ENCODE data around the gene CYP4F3. TPM values are rescaled to one million over a fixed set of nuclear protein-coding genes. Genes with fewer than 3 reads are reported as not detected.
"Not testable (repeated sequence)": the region's sequence is repeated elsewhere in the genome, so short reads cannot be mapped to it uniquely, and the experiment has no call there.

CYP4F3 gene
- total RNA-seq, 2 donors from 2014 or later: 0.12 TPM; not detected in 1

DNA sequence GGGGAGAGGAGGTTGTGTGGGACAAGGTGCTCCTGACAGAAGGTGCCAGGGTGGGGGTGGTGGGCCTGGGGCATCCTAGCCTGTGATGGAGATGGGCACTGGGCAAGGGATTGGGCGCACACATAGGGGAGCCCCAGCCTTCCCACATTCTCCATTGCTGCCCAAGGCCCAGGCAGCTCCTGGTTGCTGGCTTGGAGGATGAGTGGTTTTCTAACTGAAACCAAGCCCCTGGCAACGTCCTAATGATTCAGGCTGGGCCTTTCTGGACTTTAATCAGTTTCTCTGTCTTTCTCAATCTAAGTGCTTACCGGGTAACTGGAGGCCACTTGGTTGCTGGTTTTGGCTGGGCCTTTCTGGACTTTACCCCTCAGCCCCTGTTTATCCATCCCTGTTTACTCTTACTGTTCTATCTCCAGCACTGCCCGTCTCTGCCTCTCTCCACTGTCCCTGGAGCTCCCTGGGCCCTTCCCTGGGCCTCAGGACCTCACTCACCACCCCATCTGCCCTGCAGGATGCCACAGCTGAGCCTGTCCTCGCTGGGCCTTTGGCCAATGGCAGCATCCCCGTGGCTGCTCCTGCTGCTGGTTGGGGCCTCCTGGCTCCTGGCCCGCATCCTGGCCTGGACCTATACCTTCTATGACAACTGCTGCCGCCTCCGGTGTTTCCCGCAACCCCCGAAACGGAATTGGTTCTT is 354 bp downstream of the CYP4F3 start:
- Mint-ChIP-seq H3K36me3 (no peaks in the 10 kb centered on the region), H3K27ac (no peak overlapping the region), H3K4me3 (no peak overlapping the region), H3K9me3 (no peaks in the 10 kb centered on the region), H3K27me3 (peaks cover 6 to 9% of the 10 kb centered on the region in 2 donors), H3K4me1 (ENCODE audit: low read depth in 2 of 2) (no peaks in the 10 kb centered on the region)
- DNase-seq (ENCODE audit: low spot score) (no peak), ATAC-seq (no peak)

GRCh38 chr19:15641901-15642491 is 1.3 kb downstream of the CYP4F3 start:
- H3K9me3 Mint-ChIP-seq: no peaks in the 10 kb centered on the region
- H3K27ac Mint-ChIP-seq: no peak overlapping the region
- no peak overlapping the region for H3K4me3 Mint-ChIP-seq
- no peaks in the 10 kb centered on the region for H3K4me1 Mint-ChIP-seq (ENCODE audit: low read depth in 2 of 2)
- H3K36me3 Mint-ChIP-seq: no peaks in the 10 kb centered on the region
- no peak for ATAC-seq
- no peak for DNase-seq (ENCODE audit: low spot score)
- peaks cover 6 to 9% of the 10 kb centered on the region in 2 donors for H3K27me3 Mint-ChIP-seq

DNA sequence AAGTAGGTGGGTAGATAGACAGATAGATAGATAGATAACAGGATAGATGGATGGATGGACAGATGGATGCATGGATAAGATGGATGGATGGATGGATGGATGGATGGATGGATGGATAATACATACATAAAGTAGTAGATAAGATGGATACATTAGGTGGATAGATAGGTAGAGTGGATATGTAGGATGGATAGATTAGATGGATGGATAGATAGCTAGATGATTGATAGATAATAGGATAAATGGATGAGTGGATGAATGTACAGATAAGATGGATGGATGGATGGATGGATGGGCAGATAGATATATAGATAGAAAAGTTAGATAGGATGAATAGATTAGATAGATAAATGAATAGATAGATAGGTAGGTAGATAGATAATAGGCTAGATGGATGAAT is 2.1 kb downstream of the CYP4F3 start:
- DNase-seq (ENCODE audit: low spot score) (no peak), ATAC-seq (no peak)
- peaks cover under 1 to 6% of the 10 kb centered on the region in 2 donors for H3K27me3 Mint-ChIP-seq
- H3K4me3 Mint-ChIP-seq: no peak overlapping the region
- H3K36me3 Mint-ChIP-seq: no peaks in the 10 kb centered on the region
- H3K9me3 Mint-ChIP-seq: no peaks in the 10 kb centered on the region
- no peaks in the 10 kb centered on the region for H3K4me1 Mint-ChIP-seq (ENCODE audit: low read depth in 2 of 2)
- no peak overlapping the region for H3K27ac Mint-ChIP-seq

DNA sequence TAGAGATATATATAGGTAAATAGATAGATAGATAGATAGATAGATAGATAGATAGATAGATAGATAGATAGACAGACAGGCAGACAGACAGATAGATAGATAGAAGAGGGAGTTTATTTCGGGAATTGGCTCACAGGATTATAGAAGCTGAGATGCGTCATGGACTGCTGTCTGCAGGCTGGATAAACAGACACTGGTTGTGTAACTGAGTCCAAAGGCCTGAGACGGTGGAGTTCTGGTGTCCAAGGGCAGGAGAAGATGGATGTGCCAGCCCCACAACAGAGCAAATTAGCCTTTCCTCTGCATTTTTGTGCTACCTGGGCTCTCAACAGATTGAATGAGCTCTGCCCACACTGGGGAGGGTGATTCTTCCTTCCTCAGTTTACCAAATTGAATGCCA is 2.7 kb downstream of the CYP4F3 start:
- Mint-ChIP-seq H3K27ac (no peak overlapping the region), H3K27me3 (peaks cover 0 to 6% of the 10 kb centered on the region in 2 donors), H3K9me3 (no peaks in the 10 kb centered on the region), H3K36me3 (no peaks in the 10 kb centered on the region), H3K4me3 (no peak overlapping the region), H3K4me1 (ENCODE audit: low read depth in 2 of 2) (no peaks in the 10 kb centered on the region)
- no peak for DNase-seq (ENCODE audit: low spot score)
- no peak for ATAC-seq

DNA sequence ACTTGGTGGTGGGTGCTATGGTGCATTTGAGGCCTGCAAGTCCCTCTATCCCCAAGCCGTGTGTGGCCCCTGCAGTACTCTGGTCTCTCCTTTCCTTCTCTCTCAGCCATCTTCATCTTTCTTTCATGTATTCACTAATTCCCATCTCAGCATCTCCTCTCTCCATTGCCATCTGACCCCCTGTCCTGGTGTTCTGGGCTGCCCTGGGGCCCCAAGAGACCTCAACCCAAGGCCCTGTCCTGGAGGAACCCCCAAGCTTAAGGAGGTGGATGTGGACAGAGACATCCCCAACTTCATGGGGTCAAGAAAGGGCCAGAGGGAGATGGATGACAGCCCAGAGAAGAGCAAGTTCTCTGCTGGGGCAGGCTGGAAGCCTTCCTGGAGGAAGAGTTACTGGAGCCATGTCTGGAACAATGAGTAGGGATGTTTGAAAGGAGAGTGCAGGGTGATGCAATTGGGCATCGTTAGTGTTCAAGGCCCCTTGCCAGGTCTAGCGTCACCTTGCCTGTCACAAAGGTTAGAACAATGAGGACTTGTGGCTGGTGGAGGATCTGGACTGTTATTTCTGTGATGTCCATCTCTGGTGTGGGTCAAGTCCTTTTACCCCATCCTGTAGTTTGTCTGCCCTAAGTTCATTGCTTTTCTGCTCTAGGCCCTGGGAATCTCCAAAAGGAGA is 3.5 kb downstream of the CYP4F3 start:
- Mint-ChIP-seq H3K27ac (no peak overlapping the region), H3K36me3 (no peaks in the 10 kb centered on the region), H3K27me3 (peaks cover 0 to 6% of the 10 kb centered on the region in 2 donors), H3K4me1 (ENCODE audit: low read depth in 2 of 2) (no peaks in the 10 kb centered on the region), H3K4me3 (no peak overlapping the region), H3K9me3 (no peaks in the 10 kb centered on the region)
- DNase-seq (ENCODE audit: low spot score): no peak
- ATAC-seq: no peak

GRCh38 chr19:15644816-15645215 is 4.1 kb downstream of the CYP4F3 start:
- DNase-seq (ENCODE audit: low spot score): no peak
- Mint-ChIP-seq H3K36me3 (no peaks in the 10 kb centered on the region), H3K4me3 (no peak overlapping the region), H3K4me1 (ENCODE audit: low read depth in 2 of 2) (no peaks in the 10 kb centered on the region), H3K9me3 (no peaks in the 10 kb centered on the region), H3K27me3 (peaks cover 0 to 8% of the 10 kb centered on the region in 2 donors), H3K27ac (no peak overlapping the region)
- no peak for ATAC-seq

DNA sequence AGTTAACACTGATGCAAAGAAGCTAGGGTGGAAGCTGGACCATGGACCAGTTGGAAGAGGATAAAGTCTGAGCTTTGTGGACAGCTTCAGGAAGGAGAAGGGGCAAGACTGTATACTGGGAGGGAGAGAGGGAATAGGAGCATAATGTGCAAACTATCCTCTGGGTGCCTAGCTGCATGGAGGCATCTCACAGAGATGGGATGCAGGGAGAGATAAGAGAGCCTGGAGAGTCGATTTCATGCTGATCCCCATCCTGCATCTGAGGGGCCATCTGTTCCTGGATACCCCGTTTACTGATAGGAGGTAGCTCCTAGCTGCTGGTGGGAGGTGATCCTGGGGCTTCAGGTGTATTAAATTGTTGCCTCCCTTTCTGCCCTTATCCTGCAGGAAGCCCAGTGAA is 8.8 kb downstream of the CYP4F3 start:
- no peaks in the 10 kb centered on the region for H3K36me3 Mint-ChIP-seq
- H3K4me1 Mint-ChIP-seq (ENCODE audit: low read depth in 2 of 2): no peaks in the 10 kb centered on the region
- H3K4me3 Mint-ChIP-seq: no peak overlapping the region
- H3K27me3 Mint-ChIP-seq: peaks cover 20 to 35% of the 10 kb centered on the region in 2 donors
- DNase-seq (ENCODE audit: low spot score) (no peak), ATAC-seq (no peak)
- H3K9me3 Mint-ChIP-seq: no peaks in the 10 kb centered on the region
- no peak overlapping the region for H3K27ac Mint-ChIP-seq

DNA sequence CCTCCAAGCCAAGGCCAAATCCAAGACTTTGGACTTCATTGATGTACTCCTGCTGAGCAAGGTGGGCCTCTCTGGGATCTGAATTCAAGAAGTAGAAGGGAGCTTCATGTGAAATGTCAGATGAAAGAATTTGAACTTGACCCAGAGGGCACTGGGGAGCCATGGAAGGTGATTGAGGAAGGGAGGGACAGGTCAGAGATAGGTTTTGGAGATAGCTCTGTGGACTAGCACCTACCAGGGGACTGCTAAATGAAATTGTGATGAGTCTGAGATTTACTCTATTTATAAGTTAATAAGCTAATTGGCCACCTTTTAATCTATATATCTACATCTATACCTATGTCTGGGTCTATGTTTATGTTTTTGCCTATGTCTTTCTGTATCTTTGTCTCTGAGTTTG is 9.4 kb downstream of the CYP4F3 start:
- H3K27me3 Mint-ChIP-seq: peaks cover 26 to 41% of the 10 kb centered on the region in 2 donors
- not testable (repeated sequence) for ATAC-seq; H3K4me1 Mint-ChIP-seq (ENCODE audit: low read depth in 2 of 2); H3K9me3 Mint-ChIP-seq; H3K4me3 Mint-ChIP-seq; DNase-seq (ENCODE audit: low spot score); H3K36me3 Mint-ChIP-seq; H3K27ac Mint-ChIP-seq

DNA sequence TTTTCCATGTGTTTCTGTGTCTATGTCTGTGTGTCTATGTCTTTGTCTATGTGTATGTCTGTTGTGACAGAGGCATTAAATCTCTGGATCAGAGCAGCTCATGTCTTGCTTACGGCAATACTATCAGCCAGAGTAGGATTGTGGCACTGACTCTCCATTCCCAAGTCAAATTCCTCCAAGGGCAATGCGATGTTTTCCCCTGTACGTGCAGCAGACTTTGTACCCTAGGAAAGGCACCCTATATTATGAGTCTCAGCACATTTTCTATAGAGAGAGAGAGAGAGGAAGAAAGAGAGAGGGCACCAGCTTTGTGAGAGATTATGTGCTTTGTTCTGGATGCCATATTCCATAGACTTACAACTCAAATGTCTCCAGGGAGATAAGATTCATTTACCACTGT is 11.1 kb downstream of the CYP4F3 start:
- DNase-seq (ENCODE audit: low spot score) (no peak), ATAC-seq (no peak)
- H3K27me3 Mint-ChIP-seq: peaks cover 34 to 57% of the 10 kb centered on the region in 2 donors
- no peaks in the 10 kb centered on the region for H3K36me3 Mint-ChIP-seq
- no peaks in the 10 kb centered on the region for H3K4me1 Mint-ChIP-seq (ENCODE audit: low read depth in 2 of 2)
- H3K27ac Mint-ChIP-seq: no peak overlapping the region
- H3K4me3 Mint-ChIP-seq: no peak overlapping the region
- H3K9me3 Mint-ChIP-seq: no peaks in the 10 kb centered on the region

GRCh38 chr19:15652559-15653278 is 12.0 kb downstream of the CYP4F3 start:
- H3K27ac Mint-ChIP-seq: no peak overlapping the region
- H3K36me3 Mint-ChIP-seq: no peaks in the 10 kb centered on the region
- no peak overlapping the region for H3K4me3 Mint-ChIP-seq
- ATAC-seq: no peak
- H3K27me3 Mint-ChIP-seq: peaks cover 37 to 64% of the 10 kb centered on the region in 2 donors
- H3K4me1 Mint-ChIP-seq (ENCODE audit: low read depth in 2 of 2): no peaks in the 10 kb centered on the region
- H3K9me3 Mint-ChIP-seq: no peaks in the 10 kb centered on the region
- no peak for DNase-seq (ENCODE audit: low spot score)

DNA sequence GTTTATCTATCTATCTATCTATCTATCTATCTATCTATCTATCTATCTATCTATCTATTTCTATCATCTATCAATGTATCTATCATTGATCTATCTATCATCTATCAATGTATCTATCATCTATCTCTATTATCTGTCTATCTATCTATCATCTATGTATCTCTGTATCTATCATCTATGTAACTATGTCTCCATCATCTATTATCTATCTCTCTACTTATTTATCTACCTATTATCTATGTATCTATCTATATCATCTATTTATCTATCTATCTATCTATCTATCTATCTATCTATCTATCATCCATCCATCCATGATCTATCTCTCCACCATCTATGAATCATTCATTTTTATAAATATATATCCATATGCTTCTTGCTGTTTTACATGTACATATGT is 15.8 kb downstream of the CYP4F3 start:
- no peak for ATAC-seq
- Mint-ChIP-seq H3K4me1 (ENCODE audit: low read depth in 2 of 2) (no peaks in the 10 kb centered on the region), H3K27ac (no peak overlapping the region), H3K36me3 (no peaks in the 10 kb centered on the region), H3K27me3 (peaks cover 38 to 54% of the 10 kb centered on the region in 2 donors), H3K4me3 (no peak overlapping the region), H3K9me3 (no peaks in the 10 kb centered on the region)
- no peak for DNase-seq (ENCODE audit: low spot score)

GRCh38 chr19:15663247-15663646 is 22.6 kb downstream of the CYP4F3 start:
- H3K4me3 Mint-ChIP-seq: no peak overlapping the region
- DNase-seq (ENCODE audit: low spot score) (no peak), ATAC-seq (no peak)
- H3K27me3 Mint-ChIP-seq: peaks cover 19 to 20% of the 10 kb centered on the region in 2 donors
- H3K27ac Mint-ChIP-seq: no peak overlapping the region
- H3K9me3 Mint-ChIP-seq: no peaks in the 10 kb centered on the region
- H3K36me3 Mint-ChIP-seq: no peaks in the 10 kb centered on the region
- no peaks in the 10 kb centered on the region for H3K4me1 Mint-ChIP-seq (ENCODE audit: low read depth in 2 of 2)

- Mint-ChIP-seq H3K4me3 (no peak overlapping the region), H3K27me3 (peaks cover 19 to 20% of the 10 kb centered on the region in 2 donors), H3K4me1 (ENCODE audit: low read depth in 2 of 2) (no peaks in the 10 kb centered on the region), H3K36me3 (no peaks in the 10 kb centered on the region), H3K9me3 (no peaks in the 10 kb centered on the region), H3K27ac (no peak overlapping the region)
- ATAC-seq (no peak), DNase-seq (ENCODE audit: low spot score) (no peak)
Observed at GRCh38 chr19:15666186-15666585, 25.5 kb downstream of the CYP4F3 start.

DNA sequence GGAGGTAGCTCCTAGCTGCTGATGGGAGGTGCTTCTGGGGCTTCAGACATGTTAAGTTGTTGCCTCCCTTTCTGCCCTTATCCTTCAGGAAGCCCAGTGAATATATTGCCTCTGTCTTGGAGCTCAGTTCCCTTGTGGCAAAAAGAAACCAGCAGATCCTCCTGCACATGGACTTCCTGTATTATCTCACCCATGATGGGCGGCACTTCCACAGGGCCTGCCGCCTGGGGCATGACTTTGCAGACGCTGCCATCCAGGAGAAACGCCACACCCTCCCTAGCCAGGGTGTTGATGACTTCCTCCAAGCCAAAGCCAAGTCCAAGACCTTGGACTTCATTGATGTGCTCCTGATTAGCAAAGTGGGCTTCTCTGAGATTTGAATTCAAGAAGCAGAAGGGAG is 26.2 kb downstream of the CYP4F3 start:
- H3K9me3 Mint-ChIP-seq: no peaks in the 10 kb centered on the region
- H3K27me3 Mint-ChIP-seq: peaks cover 16 to 20% of the 10 kb centered on the region in 2 donors
- no peak for ATAC-seq
- no peak for DNase-seq (ENCODE audit: low spot score)
- H3K4me1 Mint-ChIP-seq (ENCODE audit: low read depth in 2 of 2): no peaks in the 10 kb centered on the region
- no peak overlapping the region for H3K4me3 Mint-ChIP-seq
- no peaks in the 10 kb centered on the region for H3K36me3 Mint-ChIP-seq
- H3K27ac Mint-ChIP-seq: no peak overlapping the region

All from natural killer cell treated with Interleukin-12 subunit alpha and Interleukin-12 subunit beta and Interleukin-15 and Interleukin-18, amount 100 ng/mL, for 72 hours (primary cell).